NCI-H748 treated with DMSO at 0.1 percent for 48 hours (cell line): ENCODE data around the gene ZNF142.

Experiments used
- DNase-seq: peaks from one replicate; lab custom pipeline; 2025; lab: John Stamatoyannopoulos, UW

Gene ZNF142

DNA sequence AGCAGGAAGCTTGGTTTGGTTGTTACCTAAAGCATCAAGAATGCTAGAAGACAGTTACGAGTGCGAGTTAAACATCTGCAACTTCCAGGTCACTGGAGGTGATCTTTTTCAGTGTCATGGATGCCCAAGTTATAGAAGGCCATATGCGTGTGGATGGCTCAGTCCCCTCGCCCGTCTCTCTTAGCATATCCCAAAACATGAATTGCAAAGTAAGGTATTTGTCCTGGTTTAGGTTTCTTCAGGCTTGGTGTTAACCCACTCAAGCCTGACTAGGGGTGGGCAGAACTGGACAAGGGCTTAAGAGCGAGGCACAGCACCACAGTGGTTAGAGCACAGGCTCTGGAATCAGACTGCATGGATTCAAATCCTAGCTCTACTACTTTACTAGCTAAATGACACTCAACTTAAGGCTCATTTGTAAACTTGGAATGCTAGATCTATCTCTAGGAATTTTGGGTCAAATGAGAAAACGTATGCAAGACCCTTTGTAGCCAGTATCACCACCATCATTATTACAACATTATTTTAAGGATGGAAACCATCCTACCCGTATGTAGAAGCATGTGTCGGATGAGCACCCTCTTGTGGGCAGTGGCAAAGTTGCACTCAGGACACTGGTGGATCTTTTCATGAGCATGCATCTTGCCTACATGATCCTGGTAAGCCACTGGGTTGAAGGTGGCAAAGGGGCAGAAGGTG is 11.2 kb downstream of the ZNF142 start:
- DNase-seq, result peak; percentile 42

GRCh38 chr2:218645126-218645525 is 14.3 kb downstream of the ZNF142 start:
- DNase-seq, result no peak

GRCh38 chr2:218644721-218645120 is 14.7 kb downstream of the ZNF142 start:
- DNase-seq, result no peak

DNA sequence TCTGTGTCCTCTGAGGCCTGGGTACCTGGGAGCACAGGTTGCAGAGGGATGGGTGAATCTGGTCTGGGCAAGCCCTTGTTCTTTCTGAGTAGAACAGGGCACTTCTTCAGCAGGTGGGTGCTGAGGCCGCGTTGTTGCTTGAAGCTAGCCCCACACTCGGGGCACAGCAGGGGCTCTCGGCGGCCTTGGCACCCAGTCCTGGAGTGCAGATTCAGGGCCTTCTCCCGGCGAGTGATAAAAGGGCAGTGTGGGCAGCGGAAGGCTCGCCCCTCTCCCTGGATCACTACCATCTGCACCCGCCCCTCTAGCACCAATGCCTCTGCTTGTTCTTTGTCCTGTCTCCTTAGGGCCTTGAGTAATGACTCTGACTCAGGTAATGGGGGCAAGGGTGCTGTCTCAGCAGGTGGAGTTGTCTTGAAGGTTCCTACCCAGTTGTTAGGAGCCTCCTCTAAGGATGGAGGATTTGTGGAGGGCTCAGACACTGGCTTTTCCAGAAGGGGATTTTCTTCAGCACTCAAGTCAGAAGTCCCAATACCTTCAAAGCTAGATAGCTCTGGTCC is 15.6 kb downstream of the ZNF142 start:
- no peak for DNase-seq

DNA sequence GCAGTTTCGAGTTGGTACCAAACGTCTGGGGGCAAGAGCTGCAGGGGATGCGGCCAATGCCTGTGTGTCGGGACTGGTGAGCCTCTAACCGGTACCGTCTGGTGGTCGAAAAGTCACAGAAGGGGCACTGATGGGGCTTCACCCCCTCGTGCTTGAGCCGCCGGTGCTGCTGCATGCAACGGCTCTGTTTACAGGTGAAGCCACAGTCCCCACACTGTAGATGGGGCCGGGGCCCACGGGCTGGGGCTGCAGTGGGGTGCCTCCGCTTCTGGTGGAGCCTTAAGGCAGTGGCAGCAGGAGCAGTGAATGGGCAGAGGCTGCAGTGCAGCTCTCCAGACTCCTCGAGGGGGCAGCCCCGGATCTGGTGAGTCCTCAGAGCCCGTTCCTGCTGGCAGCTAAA is 16.6 kb downstream of the ZNF142 start:
- no peak for DNase-seq

DNA sequence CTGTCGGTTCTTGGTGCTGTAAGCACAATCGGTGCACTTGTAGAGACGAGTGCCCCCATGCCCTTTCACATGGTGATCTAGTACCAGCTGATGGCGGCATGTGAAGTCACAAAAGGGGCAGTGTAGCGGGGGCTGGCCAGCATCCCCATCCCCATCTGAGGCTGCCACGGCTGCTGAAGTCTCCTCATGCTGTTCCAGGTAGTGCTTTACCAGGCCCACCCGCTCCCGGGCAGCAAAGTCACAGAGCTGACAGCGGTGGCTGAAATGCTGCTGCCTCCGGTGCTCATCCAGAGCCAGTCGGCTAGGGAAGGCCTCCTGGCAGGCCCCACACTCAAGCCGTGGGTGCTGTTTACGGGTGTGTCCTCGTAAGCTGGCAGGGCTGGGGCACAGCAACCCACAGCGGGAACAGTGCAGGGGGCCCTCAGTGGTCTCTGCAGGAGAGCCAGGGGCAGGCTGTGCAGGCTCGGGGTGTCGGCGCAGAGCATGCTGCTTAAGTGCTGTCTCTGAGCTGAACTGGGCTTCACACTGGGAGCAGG is 17.2 kb downstream of the ZNF142 start:
- no peak for DNase-seq

- DNase-seq, result no peak
Measured at GRCh38 chr2:218638372-218638771, 21.1 kb downstream of the ZNF142 start.

DNA sequence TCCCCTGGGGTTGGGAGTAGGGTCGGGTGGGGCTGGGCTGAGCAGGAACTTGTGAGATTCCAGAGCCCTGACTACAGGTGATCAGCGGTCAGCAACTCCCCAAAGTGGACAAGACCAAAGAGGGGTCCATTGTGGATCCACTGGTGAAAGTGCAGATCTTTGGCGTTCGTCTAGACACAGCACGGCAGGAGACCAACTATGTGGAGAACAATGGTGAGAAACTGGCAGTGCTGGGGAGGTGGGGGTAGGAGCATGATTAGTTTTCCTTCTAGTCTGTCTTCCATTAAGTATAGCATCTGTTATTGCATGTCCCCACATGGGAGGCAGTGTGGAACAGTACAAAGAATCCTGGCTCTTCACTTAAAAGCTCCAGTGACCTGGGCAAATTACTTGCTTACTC is 23.7 kb downstream of the ZNF142 start:
- DNase-seq, result no peak

DNA sequence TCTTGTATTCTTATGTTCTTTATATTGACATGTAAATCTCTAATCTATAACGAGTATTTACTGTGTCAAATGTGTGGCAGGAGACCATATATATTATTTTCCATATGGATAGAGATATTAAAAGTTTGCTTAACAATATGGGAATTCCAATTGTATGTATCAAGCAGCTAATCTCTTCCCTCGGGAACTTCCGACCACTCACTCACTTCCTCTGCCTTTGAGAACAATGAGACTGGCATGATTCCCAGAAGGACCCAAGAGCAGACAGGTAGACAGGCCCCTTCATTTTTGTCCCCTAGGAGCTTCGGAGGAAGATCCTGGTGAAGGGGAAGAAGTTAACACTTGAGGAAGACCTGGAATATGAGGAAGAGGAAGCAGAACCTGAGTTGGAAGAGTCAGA is 27.6 kb downstream of the ZNF142 start:
- no peak for DNase-seq

DNA sequence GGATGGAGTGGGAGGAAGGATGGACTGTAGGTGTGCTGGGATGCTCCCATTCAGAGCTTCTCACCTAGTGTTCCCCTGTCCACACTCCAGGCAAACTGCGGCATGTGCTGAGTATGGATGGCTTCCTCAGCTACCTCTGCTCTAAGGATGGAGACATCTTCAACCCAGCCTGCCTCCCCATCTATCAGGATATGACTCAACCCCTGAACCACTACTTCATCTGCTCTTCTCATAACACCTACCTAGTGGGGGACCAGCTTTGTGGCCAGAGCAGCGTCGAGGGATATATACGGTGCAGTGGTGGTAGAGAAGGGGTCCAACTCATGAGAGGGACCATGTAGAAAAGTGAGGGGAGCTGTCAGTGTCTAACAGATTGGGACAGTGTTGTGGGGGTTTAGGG is 31.5 kb downstream of the ZNF142 start:
- DNase-seq, result no peak

- no peak for DNase-seq
Measured at GRCh38 chr2:218626369-218626768, 33.1 kb downstream of the ZNF142 start.

- DNase-seq, result no peak
Measured at GRCh38 chr2:218623366-218623705, 36.1 kb downstream of the ZNF142 start.

DNA sequence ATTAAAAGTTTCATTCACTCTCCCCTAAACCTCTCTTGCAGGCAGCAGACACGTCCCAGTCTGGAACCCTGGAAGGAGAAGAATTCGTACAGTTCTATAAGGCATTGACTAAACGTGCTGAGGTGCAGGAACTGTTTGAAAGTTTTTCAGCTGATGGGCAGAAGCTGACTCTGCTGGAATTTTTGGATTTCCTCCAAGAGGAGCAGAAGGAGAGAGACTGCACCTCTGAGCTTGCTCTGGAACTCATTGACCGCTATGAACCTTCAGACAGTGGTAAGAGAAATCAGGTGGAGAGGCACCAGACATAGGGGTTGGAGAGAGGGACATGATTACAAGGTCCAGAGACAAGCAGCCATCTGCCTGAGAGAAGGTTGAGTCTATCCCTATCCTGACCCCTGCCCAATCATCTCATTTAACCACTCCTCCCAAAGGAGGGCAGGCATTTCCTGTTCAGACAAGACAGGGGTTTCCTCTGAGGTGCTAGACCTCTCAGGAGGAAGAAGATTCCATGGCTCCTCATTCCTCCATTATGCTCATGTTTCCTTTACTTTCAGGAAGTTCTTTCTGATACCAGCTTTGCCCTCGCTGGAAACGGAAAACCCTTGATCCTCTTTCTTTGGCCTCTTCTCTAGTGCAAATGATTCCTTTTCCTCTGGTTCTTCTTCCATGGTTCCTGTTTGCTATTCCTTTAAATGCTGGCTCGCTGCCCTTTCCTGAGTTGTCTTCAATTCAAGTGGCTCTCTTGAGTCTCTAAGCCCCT is 36.6 kb downstream of the ZNF142 start:
- no peak for DNase-seq

DNA sequence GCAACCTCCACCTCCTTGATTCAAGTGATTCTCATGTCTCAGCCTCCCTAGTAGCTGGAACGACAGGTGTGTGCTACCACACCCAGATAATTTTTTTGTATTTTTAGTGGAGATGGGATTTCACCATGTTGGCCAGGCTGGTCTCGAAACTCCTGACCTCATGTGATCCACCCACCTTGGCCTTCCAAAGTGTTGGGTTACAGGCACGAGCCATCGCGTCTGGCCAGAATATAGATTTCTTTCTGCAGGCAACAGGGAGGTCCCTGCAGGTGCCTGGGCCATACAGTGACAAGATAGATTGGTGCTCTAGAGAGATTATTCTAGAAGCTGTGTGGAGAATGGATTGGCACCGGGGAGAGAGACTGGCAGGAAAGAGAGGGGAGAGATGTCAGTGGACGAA is 38.4 kb downstream of the ZNF142 start:
- DNase-seq, result no peak

GRCh38 chr2:218618102-218618860 is 41.1 kb downstream of the ZNF142 start:
- DNase-seq, result no peak

DNA sequence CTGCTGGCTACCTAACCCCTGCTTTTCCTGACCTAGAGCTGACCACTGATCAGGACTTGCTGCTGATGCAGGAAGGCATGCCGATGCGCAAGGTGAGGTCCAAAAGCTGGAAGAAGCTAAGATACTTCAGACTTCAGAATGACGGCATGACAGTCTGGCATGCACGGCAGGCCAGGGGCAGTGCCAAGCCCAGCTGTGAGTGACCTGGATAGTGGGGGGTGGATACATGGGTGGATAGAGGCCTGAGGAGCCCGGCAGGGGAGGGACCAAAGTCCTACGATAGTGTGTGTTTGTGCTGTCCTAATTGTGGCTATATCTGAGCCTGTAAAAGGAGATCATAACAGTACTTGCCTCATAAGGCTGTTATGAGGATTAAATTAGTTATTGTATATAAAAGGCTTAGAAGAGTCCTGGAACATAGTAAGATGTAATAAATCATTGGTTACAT is 43.5 kb downstream of the ZNF142 start:
- no peak for DNase-seq

- DNase-seq, result no peak
Measured at GRCh38 chr2:218607436-218608115, 51.8 kb downstream of the ZNF142 start, which contains the start of gene PLCD4. TSS of gene PLCD4 (plus strand) at chr2:218607899. CDS start at chr2:218615740, 7,841 bp downstream.

DNA sequence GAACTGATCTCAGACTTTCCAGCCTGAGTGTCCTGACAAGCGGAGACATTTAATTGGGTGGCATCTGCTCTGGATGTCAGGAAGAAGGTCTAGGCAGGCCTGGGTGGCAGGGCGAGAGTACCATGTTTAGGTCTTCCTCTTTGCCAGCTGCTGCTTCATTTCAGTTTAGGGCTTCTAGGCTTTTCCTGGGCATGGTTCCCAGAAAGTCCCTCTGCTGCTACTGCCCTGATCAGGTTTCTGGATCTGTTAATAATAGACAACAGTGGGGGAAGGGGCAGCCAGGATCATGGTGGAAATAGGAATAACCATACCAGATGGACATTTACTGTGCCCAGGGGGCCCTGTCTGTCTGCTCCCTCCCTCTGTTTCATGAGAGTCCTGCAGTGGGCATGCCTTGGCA is 54.0 kb downstream of the ZNF142 start:
- DNase-seq, result no peak
